Measurements from ENCODE around the gene AMH. TPM values are rescaled to one million over a fixed set of nuclear protein-coding genes. Genes with fewer than 3 reads are reported as not detected.

The AMH gene
- total and polyA plus RNA-seq, 9 donors: 0.80 to 12.0 (median 1.3) TPM; not detected in 1

DNA sequence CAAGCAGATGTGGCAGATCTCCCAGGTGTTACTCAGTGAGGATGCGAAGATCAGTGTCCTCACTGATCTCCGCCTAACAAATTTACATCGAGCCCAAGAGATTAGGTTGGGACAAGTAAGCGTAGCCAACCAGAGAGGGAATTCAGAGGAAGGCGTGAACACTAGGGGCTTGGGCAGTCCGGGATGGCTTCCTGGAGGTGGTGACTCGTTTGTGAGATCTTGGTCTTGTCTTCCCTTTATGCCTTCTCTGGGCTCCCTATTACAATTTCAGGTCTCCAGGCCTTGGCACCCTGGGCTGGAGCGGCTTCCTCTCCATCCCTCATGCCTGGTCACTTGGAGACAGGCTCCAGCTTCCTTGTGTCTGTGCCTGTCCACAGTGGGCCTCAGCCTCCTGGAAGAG is 6.3 kb upstream of the AMH start:
- Histone ChIP-seq H3K4me1 (ENCODE audit: insufficient read depth) (peaks cover 19% of the 10 kb centered on the region), H3K27ac (no peak overlapping the region)

DNA sequence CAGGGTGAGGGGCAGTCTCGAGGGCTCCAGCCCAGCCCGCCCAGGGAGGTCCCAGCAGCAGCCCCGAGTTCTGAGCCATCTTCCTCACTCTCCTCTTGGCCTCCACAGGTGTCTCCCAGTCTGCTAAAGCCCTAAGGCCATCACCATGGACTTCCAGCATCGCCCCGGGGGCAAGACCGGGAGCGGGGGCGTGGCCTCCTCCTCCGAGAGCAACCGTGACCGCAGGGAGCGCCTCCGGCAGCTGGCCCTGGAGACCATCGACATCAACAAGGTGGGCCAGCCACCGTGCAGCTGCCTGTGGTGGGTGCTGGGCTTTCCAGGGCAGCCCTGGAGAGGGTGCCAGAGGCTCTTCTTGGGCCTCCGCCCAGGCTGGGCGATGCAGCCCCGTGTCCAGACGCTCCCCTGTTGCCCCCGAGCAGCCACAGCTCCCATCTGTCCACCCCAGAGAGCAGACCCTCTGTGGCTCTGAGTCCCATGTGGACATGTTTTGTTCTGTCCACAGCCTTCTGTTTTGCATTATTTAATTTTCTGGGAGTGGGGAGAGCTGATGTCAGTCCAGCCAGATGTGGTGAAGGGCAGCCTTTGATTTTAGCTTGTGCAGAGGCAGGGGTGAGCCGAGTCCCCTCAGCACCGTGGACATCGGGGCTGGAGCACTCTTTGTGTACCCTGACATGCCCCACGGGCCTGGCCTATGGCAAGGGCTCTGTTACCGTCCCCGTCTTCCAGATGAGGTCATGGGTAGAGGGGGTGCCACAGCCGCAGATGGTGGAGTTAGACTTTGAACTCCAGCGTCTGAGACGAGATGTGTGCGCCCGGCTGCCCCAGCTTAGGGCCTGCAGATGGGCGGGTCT is 5.6 kb upstream of the AMH start:
- intact Hi-C loops (cut with DNase I): loop anchor here in 1 of 4 donors (10.0 kb wide), 1 partner anchor 371 kb away; no protein-coding TSS in a partner anchor
- no peaks in the 10 kb centered on the region for H3K36me3 ChIP-seq
- H3K27me3 ChIP-seq: no peaks in the 10 kb centered on the region
- H3K4me1 ChIP-seq (ENCODE audit: insufficient read depth): peaks cover 14% of the 10 kb centered on the region
- no peaks in the 10 kb centered on the region for H3K9me3 ChIP-seq
- TF ChIP-seq POLR2A (IDR thresholded peaks at IDR 0.05): no peak
- TF ChIP-seq EP300 (IDR thresholded peaks at IDR 0.05): no peak
- TF ChIP-seq, protein P1, sequence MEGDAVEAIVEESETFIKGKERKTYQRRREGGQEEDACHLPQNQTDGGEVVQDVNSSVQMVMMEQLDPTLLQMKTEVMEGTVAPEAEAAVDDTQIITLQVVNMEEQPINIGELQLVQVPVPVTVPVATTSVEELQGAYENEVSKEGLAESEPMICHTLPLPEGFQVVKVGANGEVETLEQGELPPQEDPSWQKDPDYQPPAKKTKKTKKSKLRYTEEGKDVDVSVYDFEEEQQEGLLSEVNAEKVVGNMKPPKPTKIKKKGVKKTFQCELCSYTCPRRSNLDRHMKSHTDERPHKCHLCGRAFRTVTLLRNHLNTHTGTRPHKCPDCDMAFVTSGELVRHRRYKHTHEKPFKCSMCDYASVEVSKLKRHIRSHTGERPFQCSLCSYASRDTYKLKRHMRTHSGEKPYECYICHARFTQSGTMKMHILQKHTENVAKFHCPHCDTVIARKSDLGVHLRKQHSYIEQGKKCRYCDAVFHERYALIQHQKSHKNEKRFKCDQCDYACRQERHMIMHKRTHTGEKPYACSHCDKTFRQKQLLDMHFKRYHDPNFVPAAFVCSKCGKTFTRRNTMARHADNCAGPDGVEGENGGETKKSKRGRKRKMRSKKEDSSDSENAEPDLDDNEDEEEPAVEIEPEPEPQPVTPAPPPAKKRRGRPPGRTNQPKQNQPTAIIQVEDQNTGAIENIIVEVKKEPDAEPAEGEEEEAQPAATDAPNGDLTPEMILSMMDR (IDR thresholded peaks at IDR 0.05): no peak
- 74 to 81% (median 80%) methylated on average over 20 to 32 of the region's 32 CpGs for WGBS, 3 donors
- H3K27ac ChIP-seq: no peak overlapping the region
- H3K4me3 ChIP-seq: no peak overlapping the region
- DNase-seq: no peak

More for the DNA sequence above, 6.3 kb upstream of the AMH start:
- no peaks in the 10 kb centered on the region for H3K27me3 ChIP-seq
- H3K9me3 ChIP-seq: no peaks in the 10 kb centered on the region
- 87 to 91% (median 89%) methylated on average over 8 of the region's 8 CpGs for WGBS, 3 donors
- TF ChIP-seq, protein P1 (IDR thresholded peaks at IDR 0.05): no peak
- no peak for TF ChIP-seq POLR2A (IDR thresholded peaks at IDR 0.05)
- no peak for TF ChIP-seq EP300 (IDR thresholded peaks at IDR 0.05)
- H3K36me3 ChIP-seq: no peaks in the 10 kb centered on the region
- intact Hi-C loops (cut with DNase I): loop anchor here in 1 of 4 donors (10.0 kb wide), 1 partner anchor 372 kb away; no protein-coding TSS in a partner anchor
- no peak for DNase-seq
- no peak overlapping the region for H3K4me3 ChIP-seq

- H3K27ac ChIP-seq: no peak overlapping the region
- no peaks in the 10 kb centered on the region for H3K9me3 ChIP-seq
- peaks cover 14% of the 10 kb centered on the region for H3K4me1 ChIP-seq (ENCODE audit: insufficient read depth)
- H3K27me3 ChIP-seq: no peaks in the 10 kb centered on the region
- 86 to 90% (median 89%) methylated on average over 12 of the region's 12 CpGs for WGBS, 3 donors
- intact Hi-C loops (cut with DNase I): loop anchor here in 1 of 4 donors (10.0 kb wide), 1 partner anchor 371 kb away; no protein-coding TSS in a partner anchor
- no peaks in the 10 kb centered on the region for H3K36me3 ChIP-seq
- no peak for TF ChIP-seq EP300 (IDR thresholded peaks at IDR 0.05)
- TF ChIP-seq POLR2A (IDR thresholded peaks at IDR 0.05): no peak
- TF ChIP-seq, protein P1 (IDR thresholded peaks at IDR 0.05): no peak
- no peak overlapping the region for H3K4me3 ChIP-seq
- no peak for DNase-seq
Measured at GRCh38 chr19:2244125-2244411, 5.1 kb upstream of the AMH start.

DNA sequence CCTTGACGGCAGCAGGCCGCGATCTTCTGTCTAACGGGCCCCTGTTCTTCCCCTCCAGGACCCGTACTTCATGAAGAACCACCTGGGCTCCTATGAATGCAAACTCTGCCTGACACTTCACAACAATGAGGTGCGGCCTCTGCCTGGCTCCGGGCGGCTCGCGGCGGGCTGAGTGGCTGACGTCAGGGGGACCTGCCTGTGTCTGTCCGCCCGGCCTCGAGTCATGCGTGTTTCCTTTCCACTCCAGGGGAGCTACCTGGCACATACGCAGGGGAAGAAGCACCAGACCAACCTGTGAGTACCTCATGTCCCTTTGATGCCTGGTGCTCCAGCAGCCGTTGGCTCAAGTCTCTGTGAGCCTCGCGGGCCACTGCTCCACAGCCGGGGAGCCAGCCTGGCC is 4.6 kb upstream of the AMH start:
- Histone ChIP-seq H3K27ac (no peak overlapping the region), H3K36me3 (no peaks in the 10 kb centered on the region), H3K27me3 (no peaks in the 10 kb centered on the region), H3K9me3 (no peaks in the 10 kb centered on the region), H3K4me1 (ENCODE audit: insufficient read depth) (peaks cover 14% of the 10 kb centered on the region), H3K4me3 (no peak overlapping the region)
- TF ChIP-seq POLR2A (IDR thresholded peaks at IDR 0.05) (no peak), EP300 (IDR thresholded peaks at IDR 0.05) (no peak)
- TF ChIP-seq, protein P1 (IDR thresholded peaks at IDR 0.05): no peak
- WGBS, 3 donors: 90 to 91% (median 90%) methylated on average over 21 of the region's 21 CpGs
- intact Hi-C loops (cut with DNase I): loop anchor here in 1 of 4 donors (10.0 kb wide), 1 partner anchor 370 kb away; no protein-coding TSS in a partner anchor
- no peak for DNase-seq

Data from ovary (tissue), 9 donors.